Endothelial cell (in vitro differentiated cells): ENCODE data around the gene TBCE. TPM values are rescaled to one million over a fixed set of nuclear protein-coding genes. Genes with fewer than 3 reads are reported as not detected.
"Not testable (repeated sequence)": the region's sequence is repeated elsewhere in the genome, so short reads cannot be mapped to it uniquely, and the experiment has no call there.

ENCODE experiments used
- DNase-seq: peaks from one replicate; pipeline ENCODE4 v3.0.0; 2021; ENCODE audit warnings: low spot score
- H3K27ac Mint-ChIP-seq: one replicate; pipeline ENCODE4 v1.8.0; 2021; ENCODE audit warnings: mixed read lengths, inconsistent platforms; ENCODE audit not compliant: unreplicated experiment
- H3K27me3 Mint-ChIP-seq: one replicate; pipeline ENCODE4 v1.8.0; 2021; ENCODE audit warnings: mild to moderate bottlenecking, moderate library complexity, mixed read lengths, inconsistent platforms; ENCODE audit not compliant: unreplicated experiment
- H3K36me3 Mint-ChIP-seq: one replicate; pipeline ENCODE4 v1.8.0; 2021; ENCODE audit warnings: mild to moderate bottlenecking, low read depth, mixed read lengths, inconsistent platforms; ENCODE audit not compliant: unreplicated experiment
- H3K4me1 Mint-ChIP-seq: one replicate; pipeline ENCODE4 v1.8.0; 2021; ENCODE audit warnings: mild to moderate bottlenecking, mixed read lengths, inconsistent platforms; ENCODE audit not compliant: unreplicated experiment
- H3K4me3 Mint-ChIP-seq: one replicate; pipeline ENCODE4 v1.8.0; 2021; ENCODE audit warnings: mild to moderate bottlenecking, mixed read lengths, inconsistent platforms; ENCODE audit not compliant: unreplicated experiment
- H3K9me3 Mint-ChIP-seq: one replicate; pipeline ENCODE4 v1.8.0; 2021; ENCODE audit warnings: mixed read lengths, inconsistent platforms; ENCODE audit not compliant: unreplicated experiment
- total RNA-seq: library from RNA; stranded (reverse); fragmentation: NEBNext Ultra II Directional; extraction: Animal tissue kit (Norgen Biotek cat#: 25700); gene quantifications from one replicate; pipeline ENCODE4 v1.2.1, GENCODE V29; 2021; ENCODE audit not compliant: unreplicated experiment
- TF ChIP-seq, protein P1 (sequence below): fragments of 200-600 bp; sonication (generic); IDR thresholded peaks from one replicate; pipeline ENCODE4 v1.5.0; 2021; ENCODE audit warnings: antibody characterized with exemption; ENCODE audit not compliant: unreplicated experiment

The TBCE gene
- total RNA-seq, 1 donor from 2014 or later: 24.7 TPM

- Mint-ChIP-seq H3K36me3 (peaks cover 4% of the 10 kb centered on the region), H3K4me3 (peak overlapping the region; percentile 65), H3K27ac (no peak overlapping the region), H3K4me1 (peaks cover 2% of the 10 kb centered on the region), H3K9me3 (no peaks in the 10 kb centered on the region), H3K27me3 (peaks cover 1% of the 10 kb centered on the region)
- DNase-seq: no peak
- TF ChIP-seq, protein P1, sequence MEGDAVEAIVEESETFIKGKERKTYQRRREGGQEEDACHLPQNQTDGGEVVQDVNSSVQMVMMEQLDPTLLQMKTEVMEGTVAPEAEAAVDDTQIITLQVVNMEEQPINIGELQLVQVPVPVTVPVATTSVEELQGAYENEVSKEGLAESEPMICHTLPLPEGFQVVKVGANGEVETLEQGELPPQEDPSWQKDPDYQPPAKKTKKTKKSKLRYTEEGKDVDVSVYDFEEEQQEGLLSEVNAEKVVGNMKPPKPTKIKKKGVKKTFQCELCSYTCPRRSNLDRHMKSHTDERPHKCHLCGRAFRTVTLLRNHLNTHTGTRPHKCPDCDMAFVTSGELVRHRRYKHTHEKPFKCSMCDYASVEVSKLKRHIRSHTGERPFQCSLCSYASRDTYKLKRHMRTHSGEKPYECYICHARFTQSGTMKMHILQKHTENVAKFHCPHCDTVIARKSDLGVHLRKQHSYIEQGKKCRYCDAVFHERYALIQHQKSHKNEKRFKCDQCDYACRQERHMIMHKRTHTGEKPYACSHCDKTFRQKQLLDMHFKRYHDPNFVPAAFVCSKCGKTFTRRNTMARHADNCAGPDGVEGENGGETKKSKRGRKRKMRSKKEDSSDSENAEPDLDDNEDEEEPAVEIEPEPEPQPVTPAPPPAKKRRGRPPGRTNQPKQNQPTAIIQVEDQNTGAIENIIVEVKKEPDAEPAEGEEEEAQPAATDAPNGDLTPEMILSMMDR: no peak
Measured at GRCh38 chr1:235366286-235366685, 941 bp upstream of the TBCE start.

GRCh38 chr1:235368428-235368827 lies 1.2 kb downstream of the TBCE start:
- Mint-ChIP-seq H3K4me3 (peak overlapping the region; percentile 92), H3K9me3 (no peaks in the 10 kb centered on the region), H3K27ac (no peak overlapping the region)

GRCh38 chr1:235369802-235370201 lies 2.6 kb downstream of the TBCE start:
- DNase-seq: no peak
- Mint-ChIP-seq H3K27ac (peak overlapping the region; percentile 58), H3K36me3 (peaks cover 4% of the 10 kb centered on the region), H3K4me3 (peak overlapping the region; percentile 24), H3K27me3 (peaks cover 1% of the 10 kb centered on the region), H3K9me3 (no peaks in the 10 kb centered on the region), H3K4me1 (peaks cover 2% of the 10 kb centered on the region)
- TF ChIP-seq, protein P1: no peak

More at GRCh38 chr1:235368428-235368827, 1.2 kb downstream of the TBCE start:
- Mint-ChIP-seq H3K4me1 (peaks cover 2% of the 10 kb centered on the region), H3K36me3 (peaks cover 4% of the 10 kb centered on the region), H3K27me3 (peaks cover 1% of the 10 kb centered on the region)
- TF ChIP-seq, protein P1: no peak
- no peak for DNase-seq

- no peak overlapping the region for H3K4me3 Mint-ChIP-seq
- H3K4me1 Mint-ChIP-seq: no peaks in the 10 kb centered on the region
- H3K27ac Mint-ChIP-seq: no peak overlapping the region
- TF ChIP-seq, protein P1: no peak
- H3K27me3 Mint-ChIP-seq: peaks cover 2% of the 10 kb centered on the region
- no peak for DNase-seq
- no peaks in the 10 kb centered on the region for H3K9me3 Mint-ChIP-seq
- H3K36me3 Mint-ChIP-seq: peaks cover 10% of the 10 kb centered on the region
Measured at GRCh38 chr1:235375919-235376605, 8.8 kb downstream of the TBCE start.

DNA sequence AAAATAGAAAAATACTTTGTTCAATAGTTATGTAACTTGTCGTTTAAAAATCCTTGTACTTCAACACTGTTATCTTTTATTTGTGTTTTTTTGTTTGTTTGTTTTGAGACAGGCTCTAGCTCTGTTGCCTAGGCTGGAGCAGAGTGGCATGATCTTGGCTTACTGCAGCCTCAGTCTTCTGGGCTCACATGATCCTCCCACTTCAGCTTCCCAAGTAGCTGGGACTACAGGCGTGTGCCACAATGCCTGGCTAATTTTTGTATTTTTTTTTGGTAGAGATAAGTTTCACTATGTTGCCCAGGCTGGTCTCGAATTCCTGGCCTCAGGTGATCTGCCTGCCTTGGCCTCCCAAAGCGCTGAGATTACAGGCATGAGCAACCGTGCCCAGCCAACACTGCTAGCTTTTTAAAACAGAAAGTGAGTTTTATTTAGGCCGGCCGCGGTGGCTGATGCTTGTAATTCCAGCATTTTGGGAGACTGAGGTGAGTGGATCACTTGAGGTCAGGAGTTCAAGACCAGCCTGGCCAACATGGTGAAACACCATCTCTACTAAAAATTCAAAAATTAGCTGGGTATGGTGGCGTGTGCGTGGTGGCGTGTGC lies 11.0 kb downstream of the TBCE start:
- not testable (repeated sequence) for H3K9me3 Mint-ChIP-seq, H3K4me3 Mint-ChIP-seq, H3K27ac Mint-ChIP-seq, H3K27me3 Mint-ChIP-seq, DNase-seq, H3K4me1 Mint-ChIP-seq
- peaks cover 13% of the 10 kb centered on the region for H3K36me3 Mint-ChIP-seq

- peaks cover 12% of the 10 kb centered on the region for H3K36me3 Mint-ChIP-seq
- H3K27me3 Mint-ChIP-seq: not testable (repeated sequence)
Measured at GRCh38 chr1:235381955-235382739, 14.9 kb downstream of the TBCE start.

DNA sequence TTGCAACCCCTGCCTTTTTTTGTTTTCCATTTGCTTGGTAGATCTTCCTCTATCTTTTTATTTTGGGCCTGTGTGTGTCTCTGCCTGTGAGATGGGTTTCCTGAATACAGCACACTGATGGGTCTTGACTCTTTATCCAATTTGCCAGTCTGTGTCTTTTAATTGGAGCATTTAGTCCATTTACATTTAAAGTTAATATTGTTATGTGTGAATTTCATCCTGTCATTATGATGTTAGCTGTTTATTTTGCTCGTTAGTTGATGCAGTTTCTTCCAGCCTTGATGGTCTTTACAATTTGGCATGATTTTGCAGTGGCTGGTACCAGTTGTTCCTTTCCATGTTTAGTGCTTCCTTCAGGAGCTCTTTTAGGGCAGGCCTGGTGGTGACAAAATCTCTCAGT lies 18.4 kb downstream of the TBCE start:
- H3K27ac Mint-ChIP-seq, H3K27me3 Mint-ChIP-seq, DNase-seq, H3K4me1 Mint-ChIP-seq, H3K4me3 Mint-ChIP-seq, H3K9me3 Mint-ChIP-seq: not testable (repeated sequence)
- H3K36me3 Mint-ChIP-seq: peaks cover 21% of the 10 kb centered on the region

More at GRCh38 chr1:235381955-235382739, 14.9 kb downstream of the TBCE start:
- H3K4me1 Mint-ChIP-seq, DNase-seq, H3K27ac Mint-ChIP-seq, H3K9me3 Mint-ChIP-seq, H3K4me3 Mint-ChIP-seq: not testable (repeated sequence)
